Gastrocnemius medialis (tissue), 4 donors: ENCODE measurements around the gene HIRA. TPM values are rescaled to one million over a fixed set of nuclear protein-coding genes. Genes with fewer than 3 reads are reported as not detected.

Experiments
- ATAC-seq, 2 donors: fragments of 150-250 bp; one replicate each; pipeline ENCODE4 v1.9.1; 2016
- DNase-seq, 2 donors: peaks; one replicate each; pipeline ENCODE4 v3.0.0-alpha.2; 2019
- H3K27ac ChIP-seq, 4 donors: fragments of 200-600 bp; sonication (generic); 1 replicate in 1 of 4; 2 replicates in 3 of 4; pipeline ENCODE4 v1.5.1; 2016 to 2018; ENCODE audit warnings: mild to moderate bottlenecking in 2 of 4, moderate library complexity in 1 of 4
- H3K27me3 ChIP-seq, 3 donors: fragments of 200-600 bp; sonication (generic) in 2 of 3; 1 replicate in 1 of 3; 2 replicates in 2 of 3; pipeline versions ENCODE4 v1.5.1 to v1.6.0; 2016 to 2019; ENCODE audit warnings: mild to moderate bottlenecking in 1 of 3, moderate library complexity in 1 of 3
- H3K36me3 ChIP-seq, 2 donors: fragments of 200-600 bp; sonication (generic) in 1 of 2; one replicate each; pipeline ENCODE4 v1.5.1; 2017 to 2018
- H3K4me1 ChIP-seq, 2 donors: fragments of 200-600 bp; sonication (generic) in 1 of 2; one replicate each; pipeline ENCODE4 v1.5.1; 2016 to 2017; ENCODE audit warnings: mild to moderate bottlenecking in 2 of 2
- H3K4me3 ChIP-seq, 4 donors: fragments of 200-600 bp; sonication (generic) in 3 of 4; 1 replicate in 1 of 4; 2 replicates in 3 of 4; pipeline ENCODE4 v1.5.1; 2016 to 2019; ENCODE audit warnings: mild to moderate bottlenecking in 2 of 4
- H3K9me3 ChIP-seq, 3 donors: fragments of 200-600 bp; sonication (generic) in 2 of 3; 1 replicate in 1 of 3; 2 replicates in 2 of 3; pipeline ENCODE4 v1.5.1; 2016 to 2019
- POLR2A ChIP-seq, 2 donors: fragments of 450-650 bp; IDR thresholded peaks; one replicate each; pipeline ENCODE4 v1.6.1; 2017; ENCODE audit warnings: antibody characterized with exemption in 2 of 2, mild to moderate bottlenecking in 2 of 2, moderate library complexity in 2 of 2
- in situ Hi-C, 4 donors: fragments of 200-750 bp; cut with MboI; loops; one replicate each; pipeline versions ENCODE4 v1.15.0 to v1.8.0; 2017; ENCODE audit warnings: low sequenced_read_pairs in 4 of 4
- intact Hi-C: fragments of 100-400 bp; cut with DNase I; formaldehyde crosslinking; loops from one replicate; pipeline ENCODE4 v1.15.1; 2023; ENCODE audit warnings: low total_unique reads
- total RNA-seq, 4 donors: library from RNA; depleted of rRNA; stranded (reverse); fragments of >200 nt; gene quantifications; one replicate each; pipeline versions ENCODE4 v1.1.0 to v1.2.3, GENCODE V29; 2016
- TF ChIP-seq, protein P1 (sequence below), 5 experiments: fragments of 450-650 bp in 3 of 5; fragments of 200-600 bp in 2 of 5; sonication (generic) in 2 of 5; IDR thresholded peaks in 4 of 5; conservative IDR thresholded peaks in 1 of 5; 1 replicate in 4 of 5; 2 replicates in 1 of 5; pipeline ENCODE4 v1.5.1; 2016 to 2019; ENCODE audit warnings: antibody characterized with exemption in 5 of 5, mild to moderate bottlenecking in 3 of 5, moderate library complexity in 3 of 5

The HIRA gene
- total RNA-seq, 4 donors from 2014 or later, result 14.2 to 46.8 (median 24.6) TPM

DNA sequence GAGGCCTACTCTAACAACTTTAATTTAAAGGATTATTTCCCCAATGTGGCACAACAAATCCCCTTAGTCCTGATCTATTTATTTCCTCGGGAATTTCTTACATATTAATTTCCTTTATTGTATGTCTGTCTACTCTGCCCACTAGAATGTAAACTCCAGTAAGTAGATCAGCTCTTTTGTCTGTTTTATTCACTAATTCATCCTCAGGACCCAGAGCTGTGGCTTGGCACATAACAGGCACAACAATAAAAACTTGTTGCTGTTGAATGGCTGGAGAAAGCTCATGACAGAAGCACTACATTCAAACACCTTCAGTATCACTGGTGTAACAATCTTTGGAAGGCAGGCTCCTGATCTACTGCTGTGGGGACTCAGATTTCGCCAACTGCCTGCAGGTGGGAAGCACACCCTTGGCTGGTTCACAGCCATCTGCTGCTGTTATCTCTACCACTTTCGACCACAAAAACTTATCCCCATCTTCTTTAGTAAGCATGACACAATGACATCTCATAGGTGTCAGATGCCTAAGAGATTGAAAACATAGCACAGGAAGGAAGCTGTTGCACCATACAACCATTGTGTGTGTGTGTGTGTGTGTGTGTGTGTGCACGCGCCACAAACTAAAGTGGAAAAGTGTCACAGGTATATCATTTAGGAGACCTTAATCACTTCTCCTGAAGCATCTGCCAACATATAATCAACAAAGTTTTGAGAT lies 11.9 kb downstream of the HIRA start:
- ATAC-seq, result no peak
- H3K4me1 ChIP-seq, result peaks cover 0 to 17% of the 10 kb centered on the region in 2 donors
- in situ Hi-C loops, result no loop called here

DNA sequence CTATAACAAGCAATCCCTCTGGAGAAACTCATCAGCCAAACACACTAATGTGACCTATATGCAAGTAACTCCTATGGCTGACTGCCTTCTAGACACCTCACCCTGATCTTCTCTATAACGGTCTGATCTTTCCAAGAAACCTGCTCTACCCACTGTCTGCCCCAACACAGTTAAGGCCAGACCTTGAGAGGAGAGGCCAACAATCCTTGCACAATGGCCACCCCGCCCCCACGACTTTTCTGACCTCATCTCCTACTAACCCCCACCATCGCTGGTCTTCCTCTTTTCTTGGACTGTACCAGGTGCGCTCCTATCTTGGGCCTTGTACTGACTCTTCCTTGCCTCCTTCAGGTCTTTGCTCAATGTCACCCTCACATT lies 12.5 kb downstream of the HIRA start:
- no peak overlapping the region for H3K4me3 ChIP-seq
- peaks cover 0 to 17% of the 10 kb centered on the region in 2 donors for H3K4me1 ChIP-seq
- ATAC-seq, result peak in 1 of 2 donors; percentile 27
- in situ Hi-C loops (no loop called here), intact Hi-C loops (no loop called here)
- DNase-seq, result no peak
- H3K27me3 ChIP-seq, result no peaks in the 10 kb centered on the region
- no peak overlapping the region for H3K27ac ChIP-seq
- TF ChIP-seq POLR2A (IDR thresholded peaks at IDR 0.05), result no peak
- TF ChIP-seq, protein P1, sequence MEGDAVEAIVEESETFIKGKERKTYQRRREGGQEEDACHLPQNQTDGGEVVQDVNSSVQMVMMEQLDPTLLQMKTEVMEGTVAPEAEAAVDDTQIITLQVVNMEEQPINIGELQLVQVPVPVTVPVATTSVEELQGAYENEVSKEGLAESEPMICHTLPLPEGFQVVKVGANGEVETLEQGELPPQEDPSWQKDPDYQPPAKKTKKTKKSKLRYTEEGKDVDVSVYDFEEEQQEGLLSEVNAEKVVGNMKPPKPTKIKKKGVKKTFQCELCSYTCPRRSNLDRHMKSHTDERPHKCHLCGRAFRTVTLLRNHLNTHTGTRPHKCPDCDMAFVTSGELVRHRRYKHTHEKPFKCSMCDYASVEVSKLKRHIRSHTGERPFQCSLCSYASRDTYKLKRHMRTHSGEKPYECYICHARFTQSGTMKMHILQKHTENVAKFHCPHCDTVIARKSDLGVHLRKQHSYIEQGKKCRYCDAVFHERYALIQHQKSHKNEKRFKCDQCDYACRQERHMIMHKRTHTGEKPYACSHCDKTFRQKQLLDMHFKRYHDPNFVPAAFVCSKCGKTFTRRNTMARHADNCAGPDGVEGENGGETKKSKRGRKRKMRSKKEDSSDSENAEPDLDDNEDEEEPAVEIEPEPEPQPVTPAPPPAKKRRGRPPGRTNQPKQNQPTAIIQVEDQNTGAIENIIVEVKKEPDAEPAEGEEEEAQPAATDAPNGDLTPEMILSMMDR (IDR thresholded peaks at IDR 0.05 in 4 of 5, conservative IDR thresholded peaks at IDR 0.05 in 1 of 5), result no peak
- no peaks in the 10 kb centered on the region for H3K36me3 ChIP-seq
- no peaks in the 10 kb centered on the region for H3K9me3 ChIP-seq

More for the DNA sequence above, 11.9 kb downstream of the HIRA start:
- no peak for DNase-seq
- Histone ChIP-seq H3K36me3 (no peaks in the 10 kb centered on the region), H3K27me3 (no peaks in the 10 kb centered on the region), H3K27ac (no peak overlapping the region), H3K4me3 (no peak overlapping the region), H3K9me3 (no peaks in the 10 kb centered on the region)
- intact Hi-C loops, result loop anchor here (10.0 kb wide), 1 partner anchor 215 kb away; no protein-coding TSS in a partner anchor
- no peak for TF ChIP-seq POLR2A (IDR thresholded peaks at IDR 0.05)
- TF ChIP-seq, protein P1 (IDR thresholded peaks at IDR 0.05 in 4 of 5, conservative IDR thresholded peaks at IDR 0.05 in 1 of 5), result no peak

DNA sequence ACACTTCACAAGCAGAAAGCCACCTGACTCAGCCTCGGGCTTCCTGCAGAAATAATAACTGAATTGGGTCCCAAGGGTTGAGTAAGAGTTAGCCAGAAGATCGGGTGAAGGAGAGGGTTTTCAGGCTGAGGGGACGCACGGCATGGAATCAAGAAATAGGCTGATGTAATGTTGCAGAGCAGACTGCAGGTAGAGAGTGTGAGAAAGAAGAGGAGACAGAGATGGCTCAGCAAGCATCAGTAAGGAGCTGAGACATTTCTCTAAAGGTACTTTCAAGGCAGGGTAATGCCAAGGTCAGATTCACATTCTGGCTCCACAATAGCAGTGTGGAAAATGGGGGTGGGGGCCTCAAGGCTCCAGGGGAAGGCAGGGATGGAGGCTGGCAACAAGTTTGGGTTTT lies 18.6 kb downstream of the HIRA start:
- ATAC-seq (no peak), DNase-seq (no peak)
- Histone ChIP-seq H3K27ac (no peak overlapping the region), H3K27me3 (no peaks in the 10 kb centered on the region), H3K9me3 (no peaks in the 10 kb centered on the region), H3K36me3 (peaks cover 0 to 26% of the 10 kb centered on the region in 2 donors), H3K4me3 (no peak overlapping the region), H3K4me1 (peaks cover 9 to 19% of the 10 kb centered on the region in 2 donors)
- no peak for TF ChIP-seq POLR2A (IDR thresholded peaks at IDR 0.05)
- TF ChIP-seq, protein P1 (IDR thresholded peaks at IDR 0.05 in 4 of 5, conservative IDR thresholded peaks at IDR 0.05 in 1 of 5), result no peak
- in situ Hi-C loops (no loop called here), intact Hi-C loops (no loop called here)

DNA sequence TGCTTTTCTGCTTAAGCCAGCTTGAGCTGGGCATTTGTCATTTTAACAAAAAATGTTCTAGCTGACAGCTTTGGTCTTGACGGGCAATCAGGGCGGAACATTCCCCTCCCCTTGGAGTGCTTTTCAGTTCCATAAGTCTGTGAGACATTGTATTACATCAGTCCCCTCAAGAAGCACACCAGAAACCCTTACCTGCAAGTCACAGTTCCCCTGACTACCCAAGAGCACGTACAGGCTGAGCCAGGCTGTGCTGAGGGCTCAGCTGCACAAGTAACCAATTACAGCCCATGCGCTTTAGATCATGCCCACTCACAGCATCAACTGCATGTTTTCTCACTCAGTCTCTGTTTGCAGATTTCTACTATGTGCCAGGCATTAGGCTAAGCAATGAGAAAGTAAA lies 19.1 kb downstream of the HIRA start:
- no peaks in the 10 kb centered on the region for H3K27me3 ChIP-seq
- H3K4me1 ChIP-seq, result peaks cover 9 to 19% of the 10 kb centered on the region in 2 donors
- H3K4me3 ChIP-seq, result no peak overlapping the region
- no peaks in the 10 kb centered on the region for H3K9me3 ChIP-seq
- no peak for TF ChIP-seq POLR2A (IDR thresholded peaks at IDR 0.05)
- H3K27ac ChIP-seq, result no peak overlapping the region
- H3K36me3 ChIP-seq, result peaks cover 0 to 30% of the 10 kb centered on the region in 2 donors
- in situ Hi-C loops (no loop called here), intact Hi-C loops (no loop called here)
- ATAC-seq, result no peak
- no peak for DNase-seq

DNA sequence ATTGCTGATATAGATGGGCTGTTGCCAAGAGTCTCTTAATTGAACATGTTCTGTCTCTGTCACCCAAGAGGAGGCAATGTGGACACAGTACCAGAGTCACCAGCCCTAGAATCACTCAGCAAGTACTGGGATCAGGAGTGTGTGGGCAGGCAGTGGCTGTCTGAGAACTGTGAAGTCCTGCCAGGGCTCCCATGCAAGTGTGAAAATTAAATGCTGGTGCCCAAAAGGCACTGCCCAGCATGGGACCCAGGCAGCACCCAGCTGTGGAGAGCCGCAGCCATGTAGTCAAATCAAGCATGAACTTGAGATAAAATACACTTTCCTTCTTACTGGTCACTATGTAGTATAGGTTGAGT lies 19.9 kb downstream of the HIRA start:
- ATAC-seq, result no peak
- Histone ChIP-seq H3K9me3 (no peaks in the 10 kb centered on the region), H3K27me3 (no peaks in the 10 kb centered on the region), H3K4me3 (no peak overlapping the region), H3K4me1 (peaks cover 9 to 19% of the 10 kb centered on the region in 2 donors), H3K36me3 (peaks cover 0 to 37% of the 10 kb centered on the region in 2 donors), H3K27ac (peak overlapping the region in 1 of 4 donors; percentile 45)
- TF ChIP-seq POLR2A (IDR thresholded peaks at IDR 0.05), result no peak
- TF ChIP-seq, protein P1 (IDR thresholded peaks at IDR 0.05 in 4 of 5, conservative IDR thresholded peaks at IDR 0.05 in 1 of 5), result no peak
- in situ Hi-C loops (no loop called here), intact Hi-C loops (loop anchor here (2.0 kb wide), 1 partner anchor 13 kb away; no protein-coding TSS in a partner anchor)
- DNase-seq, result no peak
